Neutrophil (primary cell): ENCODE measurements around the gene GLT6D1.

Experiments
- H3K27ac ChIP-seq: fragments of 200-600 bp; sonication (generic); 2 replicates; pipeline ENCODE4 v1.5.1; 2016; ENCODE audit warnings: mild to moderate bottlenecking, moderate library complexity
- H3K27me3 ChIP-seq: fragments of 200-600 bp; sonication (generic); 2 replicates; pipeline ENCODE4 v1.6.0; 2016; ENCODE audit warnings: mild to moderate bottlenecking
- H3K36me3 ChIP-seq: fragments of 200-600 bp; sonication (generic); 2 replicates; pipeline ENCODE4 v1.5.1; 2017
- H3K4me1 ChIP-seq, 2 experiments: fragments of 200-600 bp in 1 of 2; sonication (generic) in 1 of 2; 1 replicate in 1 of 2; 2 replicates in 1 of 2; pipeline versions ENCODE4 v1.5.1 to v1.6.1; 2013 to 2016; ENCODE audit warnings: low read depth in 1 of 2, low read length in 1 of 2, mild to moderate bottlenecking in 1 of 2, moderate library complexity in 1 of 2; ENCODE audit not compliant: control insufficient read depth in 1 of 2, insufficient read depth in 1 of 2
- H3K4me3 ChIP-seq, 2 experiments: fragments of 200-600 bp in 1 of 2; sonication (generic) in 1 of 2; 1 replicate in 1 of 2; 2 replicates in 1 of 2; pipeline ENCODE4 v1.5.1; 2013 to 2016; ENCODE audit warnings: low read depth in 1 of 2, low read length in 1 of 2, mild to moderate bottlenecking in 1 of 2, moderate library complexity in 1 of 2
- H3K9me3 ChIP-seq: fragments of 200-600 bp; sonication (generic); 2 replicates; pipeline ENCODE4 v1.5.1; 2016
- TF ChIP-seq, protein P1 (sequence below): fragments of 200-600 bp; sonication (generic); IDR thresholded peaks from 2 replicates; pipeline ENCODE4 v1.5.1; 2016; ENCODE audit warnings: antibody characterized with exemption

GLT6D1 gene

DNA sequence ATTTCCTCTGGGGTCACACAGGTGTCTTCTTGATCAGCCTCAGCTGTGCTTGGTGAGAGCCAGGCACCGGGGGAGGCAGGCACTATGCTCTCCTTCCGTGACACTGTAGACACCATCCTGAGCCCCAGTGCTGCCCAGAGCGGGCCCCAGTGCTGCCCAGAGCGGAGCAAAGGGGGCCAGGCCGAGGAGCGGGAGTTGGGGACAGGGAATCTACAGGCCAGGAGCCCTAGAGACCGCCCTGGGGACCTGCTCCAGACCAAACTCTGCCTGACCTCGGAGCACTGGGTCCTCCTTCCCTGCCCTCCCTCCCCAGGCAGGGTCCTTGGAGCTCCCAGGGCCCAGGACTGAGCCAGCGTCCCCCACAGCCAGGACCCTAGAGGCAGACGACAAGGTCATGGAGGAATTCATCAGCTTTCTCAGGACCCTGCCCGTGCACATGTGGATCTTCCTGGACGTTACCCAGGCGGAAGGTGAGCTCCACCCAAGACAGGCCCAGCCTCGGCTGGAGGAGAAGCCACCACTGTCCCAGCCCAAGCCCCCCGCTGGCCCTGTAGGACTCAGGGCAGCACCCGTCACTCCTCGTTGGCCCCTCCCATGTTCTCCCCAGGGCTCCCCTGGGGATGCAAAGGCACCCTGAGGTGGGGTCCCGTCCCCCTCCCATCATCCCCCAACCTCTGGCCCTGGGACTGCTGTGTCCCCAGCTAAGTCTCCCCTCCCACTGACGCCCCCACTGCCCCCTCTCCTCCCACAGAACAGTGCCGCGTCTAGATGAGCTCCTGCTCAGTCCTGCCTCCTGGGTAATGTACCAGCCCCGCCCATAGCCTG, 47.6 kb downstream of the GLT6D1 start:
- Histone ChIP-seq H3K27me3 (no peaks in the 10 kb centered on the region), H3K4me1 (no peaks in the 10 kb centered on the region), H3K36me3 (no peaks in the 10 kb centered on the region), H3K27ac (no peak overlapping the region), H3K4me3 (no peak overlapping the region), H3K9me3 (no peaks in the 10 kb centered on the region)
- TF ChIP-seq, protein P1, sequence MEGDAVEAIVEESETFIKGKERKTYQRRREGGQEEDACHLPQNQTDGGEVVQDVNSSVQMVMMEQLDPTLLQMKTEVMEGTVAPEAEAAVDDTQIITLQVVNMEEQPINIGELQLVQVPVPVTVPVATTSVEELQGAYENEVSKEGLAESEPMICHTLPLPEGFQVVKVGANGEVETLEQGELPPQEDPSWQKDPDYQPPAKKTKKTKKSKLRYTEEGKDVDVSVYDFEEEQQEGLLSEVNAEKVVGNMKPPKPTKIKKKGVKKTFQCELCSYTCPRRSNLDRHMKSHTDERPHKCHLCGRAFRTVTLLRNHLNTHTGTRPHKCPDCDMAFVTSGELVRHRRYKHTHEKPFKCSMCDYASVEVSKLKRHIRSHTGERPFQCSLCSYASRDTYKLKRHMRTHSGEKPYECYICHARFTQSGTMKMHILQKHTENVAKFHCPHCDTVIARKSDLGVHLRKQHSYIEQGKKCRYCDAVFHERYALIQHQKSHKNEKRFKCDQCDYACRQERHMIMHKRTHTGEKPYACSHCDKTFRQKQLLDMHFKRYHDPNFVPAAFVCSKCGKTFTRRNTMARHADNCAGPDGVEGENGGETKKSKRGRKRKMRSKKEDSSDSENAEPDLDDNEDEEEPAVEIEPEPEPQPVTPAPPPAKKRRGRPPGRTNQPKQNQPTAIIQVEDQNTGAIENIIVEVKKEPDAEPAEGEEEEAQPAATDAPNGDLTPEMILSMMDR: no peak

DNA sequence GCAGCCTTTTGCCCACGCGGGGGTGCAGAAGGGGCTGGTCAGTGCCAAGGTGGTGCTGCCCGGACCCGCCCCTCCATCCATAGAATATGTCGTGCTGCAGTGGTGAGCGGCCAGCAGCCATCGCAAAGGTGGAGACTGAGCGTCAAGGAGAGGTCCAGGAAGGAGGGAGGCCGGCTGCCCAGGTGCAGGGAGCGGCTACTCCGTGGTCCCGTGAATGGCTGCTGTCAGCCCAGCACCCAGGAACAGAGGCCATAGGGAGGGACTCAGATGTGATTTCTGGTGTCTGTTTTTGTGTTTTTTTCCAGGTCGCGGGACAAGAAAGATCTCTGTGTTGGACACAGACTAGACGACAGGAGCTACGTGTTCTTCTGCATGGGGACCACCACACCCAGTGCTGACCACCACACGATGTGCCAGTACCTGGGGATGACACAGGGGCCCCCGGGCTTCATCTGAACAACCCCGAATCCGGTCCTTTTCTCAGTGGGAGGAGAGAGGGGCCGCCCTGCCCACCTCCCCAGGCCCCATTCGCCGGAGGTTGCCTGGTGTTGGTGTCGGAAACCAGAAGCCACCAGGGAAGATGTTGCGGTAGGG, 48.8 kb downstream of the GLT6D1 start:
- H3K27me3 ChIP-seq: no peaks in the 10 kb centered on the region
- H3K9me3 ChIP-seq: no peaks in the 10 kb centered on the region
- no peaks in the 10 kb centered on the region for H3K4me1 ChIP-seq
- TF ChIP-seq, protein P1: no peak
- H3K27ac ChIP-seq: no peak overlapping the region
- H3K4me3 ChIP-seq: no peak overlapping the region
- H3K36me3 ChIP-seq: no peaks in the 10 kb centered on the region

DNA sequence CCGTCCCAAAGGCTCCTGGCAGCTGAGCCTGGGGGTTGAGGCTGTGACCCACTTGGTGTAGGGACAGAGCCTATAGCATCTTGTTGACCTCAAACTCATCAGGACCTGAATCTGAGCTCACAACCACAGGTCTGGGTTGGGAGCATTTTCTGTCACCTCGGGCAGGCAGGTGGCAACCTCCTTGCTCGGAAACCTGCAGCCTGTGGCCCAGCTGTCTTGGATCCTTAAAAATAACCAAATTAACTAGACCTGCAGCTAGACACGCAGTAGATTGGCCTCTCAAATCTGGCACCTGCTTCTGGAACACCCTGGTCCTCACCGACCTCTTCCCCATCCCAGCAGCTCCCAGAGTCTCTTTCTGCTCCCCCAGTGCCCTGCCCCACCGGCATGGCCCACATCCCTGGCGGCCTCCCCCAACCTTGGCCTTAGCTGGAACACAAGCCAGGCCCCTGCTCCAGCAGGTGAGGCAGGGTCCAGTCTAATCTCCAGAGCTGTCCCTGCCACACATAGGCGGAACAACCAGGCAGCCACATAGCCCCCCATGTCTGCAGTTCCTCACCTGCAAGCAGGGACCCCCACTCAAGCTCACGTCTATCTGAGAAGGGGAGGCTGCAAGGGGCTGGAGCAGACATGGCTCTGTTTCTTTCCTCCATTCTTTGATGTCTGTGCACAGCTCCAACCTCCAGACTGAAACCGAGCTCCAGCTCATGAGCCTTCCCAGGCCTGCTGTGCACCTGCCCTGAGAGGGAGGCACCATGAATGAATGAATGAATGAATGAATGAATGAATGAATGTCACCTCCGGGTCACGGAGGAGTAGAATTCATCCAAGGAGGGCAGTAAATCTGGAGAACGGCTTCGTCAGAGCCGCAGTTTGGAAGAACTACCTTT, 49.5 kb downstream of the GLT6D1 start:
- TF ChIP-seq, protein P1: no peak
- Histone ChIP-seq H3K4me1 (no peaks in the 10 kb centered on the region), H3K27me3 (no peaks in the 10 kb centered on the region), H3K36me3 (no peaks in the 10 kb centered on the region), H3K4me3 (no peak overlapping the region), H3K9me3 (no peaks in the 10 kb centered on the region), H3K27ac (no peak overlapping the region)

DNA sequence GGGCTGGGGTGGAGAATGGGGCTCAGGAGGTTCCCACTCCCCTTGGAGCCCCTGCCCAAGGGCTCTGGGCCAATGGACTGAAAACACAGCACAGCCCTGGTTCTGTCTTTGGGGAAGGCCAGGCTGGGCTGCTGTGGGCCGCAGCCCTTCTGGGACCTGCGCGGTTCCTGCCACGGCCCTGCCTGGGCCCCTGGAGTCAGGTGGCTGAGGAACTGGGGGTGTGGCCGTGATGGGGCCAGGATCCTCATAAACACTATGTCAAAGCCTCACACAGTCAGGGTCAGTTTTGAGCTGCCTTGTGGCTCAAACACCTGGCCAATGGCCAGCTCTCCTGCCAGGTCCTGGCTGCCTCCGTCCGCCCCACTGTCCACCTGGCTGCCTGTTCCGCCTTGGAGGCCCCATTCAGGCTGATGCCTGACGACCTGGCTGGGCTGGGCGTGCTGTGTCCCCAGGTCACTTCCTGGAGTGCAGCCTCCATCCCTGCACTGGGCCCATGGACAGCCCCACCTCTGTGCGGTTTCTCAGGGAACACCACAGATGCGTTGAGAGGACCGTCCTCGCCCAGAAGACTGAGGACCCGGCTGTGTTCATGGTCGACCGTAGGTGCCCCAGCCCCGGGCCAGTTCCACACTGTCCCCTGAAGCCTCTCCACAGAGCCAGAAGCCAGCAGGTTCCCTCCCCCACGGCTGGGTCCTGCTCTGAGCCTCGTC, 50.3 kb downstream of the GLT6D1 start:
- Histone ChIP-seq H3K36me3 (no peaks in the 10 kb centered on the region), H3K27me3 (no peaks in the 10 kb centered on the region), H3K9me3 (no peaks in the 10 kb centered on the region), H3K27ac (no peak overlapping the region), H3K4me1 (no peaks in the 10 kb centered on the region), H3K4me3 (no peak overlapping the region)
- TF ChIP-seq, protein P1: no peak

DNA sequence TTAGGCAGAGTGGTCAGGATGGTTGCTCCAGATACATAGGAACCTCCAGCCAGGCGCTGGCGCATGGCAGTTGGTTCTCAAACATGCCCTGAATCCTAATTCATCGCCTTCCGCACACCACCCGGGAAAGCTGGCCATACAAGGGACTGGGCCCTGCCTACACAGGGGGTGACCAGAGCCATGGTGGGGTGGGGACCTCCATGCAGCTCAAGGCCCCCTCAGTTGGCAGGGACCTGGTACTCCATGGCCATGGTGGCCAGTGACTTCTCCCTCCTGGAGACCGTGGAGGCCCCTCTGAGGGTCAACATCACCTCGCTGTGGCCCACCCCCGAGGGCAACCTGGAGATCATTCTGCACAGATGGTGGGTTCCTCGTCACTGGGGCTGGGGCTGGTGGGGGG, 51.0 kb downstream of the GLT6D1 start:
- Histone ChIP-seq H3K4me3 (no peak overlapping the region), H3K27me3 (no peaks in the 10 kb centered on the region), H3K4me1 (no peaks in the 10 kb centered on the region), H3K9me3 (no peaks in the 10 kb centered on the region), H3K36me3 (no peaks in the 10 kb centered on the region), H3K27ac (no peak overlapping the region)
- TF ChIP-seq, protein P1: no peak
